HepG2 (cell line): ENCODE data around the gene NOTCH3. TPM values are rescaled to one million over a fixed set of nuclear protein-coding genes. Genes with fewer than 3 reads are reported as not detected.
A peak's percentile ranks its signal among the peaks of the same experiment; 100 is the strongest.

Source experiments
- CEBPB ChIP-seq: IDR thresholded peaks from 2 replicates; pipeline ENCODE4 v1.6.1; 2011; ENCODE audit warnings: low read depth, low read length, improper control_type of control experiment, borderline replicate concordance
- EED ChIP-seq: sonication (generic); formaldehyde crosslinking; IDR thresholded peaks from 2 replicates; pipeline ENCODE4 v1.5.0; 2020; ENCODE audit warnings: mild to moderate bottlenecking, missing genetic modification reagents
- GTF3A ChIP-seq: sonication (generic); formaldehyde crosslinking; conservative IDR thresholded peaks from 2 replicates; pipeline ENCODE4 v1.4.0; 2020; ENCODE audit warnings: mild to moderate bottlenecking, missing genetic modification reagents
- KAT7 ChIP-seq: IDR thresholded peaks from 2 replicates; pipeline ENCODE4 v1.6.1; 2018; ENCODE audit warnings: borderline replicate concordance, missing compliant biosample characterization
- KLF12 ChIP-seq: sonication (generic); formaldehyde crosslinking; IDR thresholded peaks from 2 replicates; pipeline ENCODE4 v1.4.0; 2020; ENCODE audit warnings: missing genetic modification reagents, borderline replicate concordance
- MEIS1 ChIP-seq: sonication (generic); formaldehyde crosslinking; IDR thresholded peaks from 2 replicates; pipeline ENCODE4 v1.9.0; 2021; ENCODE audit warnings: mild to moderate bottlenecking, missing genetic modification reagents, moderate library complexity, borderline replicate concordance
- MXD1 ChIP-seq: sonication (generic); formaldehyde crosslinking; IDR thresholded peaks from 2 replicates; pipeline ENCODE4 v1.4.0; 2020; ENCODE audit warnings: mild to moderate bottlenecking, missing genetic modification reagents
- PHB2 ChIP-seq: fragments of 450-650 bp; IDR thresholded peaks from 2 replicates; pipeline ENCODE4 v1.6.1; 2018; ENCODE audit not compliant: partially characterized antibody
- SMAD1 ChIP-seq: sonication (generic); formaldehyde crosslinking; IDR thresholded peaks from 2 replicates; pipeline ENCODE4 v1.4.0; 2020; ENCODE audit warnings: missing genetic modification reagents, low read depth, mild to moderate bottlenecking, borderline replicate concordance
- SOX6 ChIP-seq, 2 experiments: fragments of 450-650 bp in 1 of 2; sonication (generic) in 1 of 2; formaldehyde crosslinking in 1 of 2; IDR thresholded peaks; 2 replicates each; pipeline versions ENCODE4 v1.4.0 to v1.6.1; 2017 to 2020; ENCODE audit warnings: antibody characterized with exemption in 1 of 2, mild to moderate bottlenecking in 1 of 2, missing genetic modification reagents in 1 of 2
- ZBTB33 ChIP-seq: sonication (generic); formaldehyde crosslinking; IDR thresholded peaks from 2 replicates; pipeline ENCODE4 v1.4.0; 2020; ENCODE audit warnings: missing genetic modification reagents
- ZNF24 ChIP-seq: fragments of 450-650 bp; IDR thresholded peaks from 2 replicates; pipeline ENCODE4 v1.6.1; 2017; ENCODE audit warnings: antibody characterized with exemption, mild to moderate bottlenecking
- ZNF598 ChIP-seq: sonication (generic); formaldehyde crosslinking; IDR thresholded peaks from 2 replicates; pipeline ENCODE4 v1.5.1; 2020; ENCODE audit warnings: mild to moderate bottlenecking, missing genetic modification reagents, borderline replicate concordance
- ZNF790 ChIP-seq: sonication (generic); formaldehyde crosslinking; IDR thresholded peaks from 2 replicates; pipeline ENCODE4 v1.8.0; 2022; ENCODE audit warnings: missing genetic modification reagents, mild to moderate bottlenecking, borderline replicate concordance
- ZNF839 ChIP-seq: sonication (generic); formaldehyde crosslinking; IDR thresholded peaks from 2 replicates; pipeline ENCODE4 v1.4.0; 2020; ENCODE audit warnings: missing genetic modification reagents, mild to moderate bottlenecking, borderline replicate concordance
- polyA plus RNA-seq, 8 experiments: library from polyadenylated mRNA; depleted of rRNA in 3 of 8; stranded (reverse) in 7 of 8; unstranded in 1 of 8; fragments of >200 nt; fragmentation: Illumina TruSeq in 4 of 8; extraction: Trizol in 4 of 8; gene quantifications; 2 replicates each; pipeline versions ENCODE4 v1.2.1 to v1.2.3, GENCODE V29; 2011 to 2016; ENCODE audit warnings: low read depth in 4 of 8, missing spikeins in 1 of 8, mixed read lengths in 1 of 8; ENCODE audit not compliant: insufficient read depth in 1 of 8
- total RNA-seq, 5 experiments: library from RNA; depleted of rRNA; stranded (reverse); fragments of >200 nt; fragmentation: Illumina TruSeq; extraction: Trizol; gene quantifications; 2 replicates each; pipeline ENCODE4 v1.2.3, GENCODE V29; 2016; ENCODE audit warnings: low read depth in 1 of 5
- TF ChIP-seq, protein P1 (sequence below): sonication (generic); formaldehyde crosslinking; IDR thresholded peaks from 2 replicates; pipeline ENCODE4 v1.9.0; 2021; ENCODE audit warnings: missing genetic modification reagents, borderline replicate concordance
- TF ChIP-seq, protein P2 (sequence below): sonication (generic); formaldehyde crosslinking; IDR thresholded peaks from 2 replicates; pipeline ENCODE4 v1.4.0; 2020; ENCODE audit warnings: missing genetic modification reagents
- TF ChIP-seq, protein P3 (sequence below): sonication (generic); formaldehyde crosslinking; IDR thresholded peaks from 2 replicates; pipeline ENCODE4 v1.5.1; 2020; ENCODE audit warnings: mild to moderate bottlenecking, missing genetic modification reagents, moderate library complexity

The NOTCH3 gene
- total and polyA plus RNA-seq, 2 of the 13 experiments (the other 11 are each of a cell fraction or from before 2014, with no cell fraction given), result 0.09 to 0.28 TPM

DNA sequence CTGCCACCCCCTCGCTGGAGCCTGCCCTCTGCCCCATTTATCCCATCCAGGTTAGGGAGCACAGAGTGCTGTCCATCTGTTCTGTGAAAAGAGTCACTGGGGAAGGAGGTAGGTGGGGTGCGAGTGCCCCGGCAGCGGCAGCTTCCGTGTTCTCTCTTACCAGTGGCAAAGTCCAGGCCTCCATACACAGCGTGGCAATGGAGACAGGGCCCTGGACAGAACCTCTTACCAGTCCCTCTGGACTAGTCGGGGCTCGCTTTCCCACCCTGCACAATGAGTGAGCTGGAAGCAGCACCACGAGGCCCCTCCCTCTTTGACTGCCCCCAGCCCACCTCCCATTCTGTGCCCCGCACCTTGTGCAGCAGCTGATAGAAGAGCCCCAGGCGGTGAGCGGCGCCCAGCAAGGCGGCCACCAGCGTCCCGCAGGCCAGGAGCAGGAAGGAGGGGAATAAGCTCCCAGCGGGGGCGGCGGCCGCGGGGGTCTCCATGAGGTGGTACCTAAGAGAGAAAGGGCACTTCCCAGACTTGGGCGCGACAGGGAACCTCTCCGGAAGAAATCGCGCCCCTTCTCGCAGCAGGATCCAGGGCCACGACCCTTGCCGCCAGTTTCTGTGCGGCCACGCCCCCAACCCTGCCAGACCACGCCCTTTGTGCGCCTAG lies 76.1 kb downstream of the NOTCH3 start (continued):
- TF ChIP-seq PHB2, result no peak
- TF ChIP-seq, protein P1, sequence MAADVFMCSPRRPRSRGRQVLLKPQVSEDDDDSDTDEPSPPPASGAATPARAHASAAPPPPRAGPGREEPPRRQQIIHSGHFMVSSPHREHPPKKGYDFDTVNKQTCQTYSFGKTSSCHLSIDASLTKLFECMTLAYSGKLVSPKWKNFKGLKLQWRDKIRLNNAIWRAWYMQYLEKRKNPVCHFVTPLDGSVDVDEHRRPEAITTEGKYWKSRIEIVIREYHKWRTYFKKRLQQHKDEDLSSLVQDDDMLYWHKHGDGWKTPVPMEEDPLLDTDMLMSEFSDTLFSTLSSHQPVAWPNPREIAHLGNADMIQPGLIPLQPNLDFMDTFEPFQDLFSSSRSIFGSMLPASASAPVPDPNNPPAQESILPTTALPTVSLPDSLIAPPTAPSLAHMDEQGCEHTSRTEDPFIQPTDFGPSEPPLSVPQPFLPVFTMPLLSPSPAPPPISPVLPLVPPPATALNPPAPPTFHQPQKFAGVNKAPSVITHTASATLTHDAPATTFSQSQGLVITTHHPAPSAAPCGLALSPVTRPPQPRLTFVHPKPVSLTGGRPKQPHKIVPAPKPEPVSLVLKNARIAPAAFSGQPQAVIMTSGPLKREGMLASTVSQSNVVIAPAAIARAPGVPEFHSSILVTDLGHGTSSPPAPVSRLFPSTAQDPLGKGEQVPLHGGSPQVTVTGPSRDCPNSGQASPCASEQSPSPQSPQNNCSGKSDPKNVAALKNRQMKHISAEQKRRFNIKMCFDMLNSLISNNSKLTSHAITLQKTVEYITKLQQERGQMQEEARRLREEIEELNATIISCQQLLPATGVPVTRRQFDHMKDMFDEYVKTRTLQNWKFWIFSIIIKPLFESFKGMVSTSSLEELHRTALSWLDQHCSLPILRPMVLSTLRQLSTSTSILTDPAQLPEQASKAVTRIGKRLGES, result no peak
- TF ChIP-seq KAT7, result no peak; the same call in 1 of the 2 replicates
- no peak for TF ChIP-seq MEIS1 (CRISPR knock-in tag)
- no peak for TF ChIP-seq GTF3A (CRISPR knock-in tag)
- no peak for TF ChIP-seq CEBPB
- TF ChIP-seq, protein P2, sequence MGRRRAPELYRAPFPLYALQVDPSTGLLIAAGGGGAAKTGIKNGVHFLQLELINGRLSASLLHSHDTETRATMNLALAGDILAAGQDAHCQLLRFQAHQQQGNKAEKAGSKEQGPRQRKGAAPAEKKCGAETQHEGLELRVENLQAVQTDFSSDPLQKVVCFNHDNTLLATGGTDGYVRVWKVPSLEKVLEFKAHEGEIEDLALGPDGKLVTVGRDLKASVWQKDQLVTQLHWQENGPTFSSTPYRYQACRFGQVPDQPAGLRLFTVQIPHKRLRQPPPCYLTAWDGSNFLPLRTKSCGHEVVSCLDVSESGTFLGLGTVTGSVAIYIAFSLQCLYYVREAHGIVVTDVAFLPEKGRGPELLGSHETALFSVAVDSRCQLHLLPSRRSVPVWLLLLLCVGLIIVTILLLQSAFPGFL (CRISPR knock-in tag), result no peak
- peak; percentile 78; the same call in 1 of the 2 replicates for TF ChIP-seq ZNF790
- no peak for TF ChIP-seq SMAD1 (CRISPR knock-in tag)
- TF ChIP-seq ZNF839, result no peak
- no peak; the same call in 1 of the 2 replicates for TF ChIP-seq MXD1 (CRISPR knock-in tag)
- TF ChIP-seq EED (CRISPR knock-in tag), result peak; percentile 18; the same call in 1 of the 2 replicates
- TF ChIP-seq, protein P3, sequence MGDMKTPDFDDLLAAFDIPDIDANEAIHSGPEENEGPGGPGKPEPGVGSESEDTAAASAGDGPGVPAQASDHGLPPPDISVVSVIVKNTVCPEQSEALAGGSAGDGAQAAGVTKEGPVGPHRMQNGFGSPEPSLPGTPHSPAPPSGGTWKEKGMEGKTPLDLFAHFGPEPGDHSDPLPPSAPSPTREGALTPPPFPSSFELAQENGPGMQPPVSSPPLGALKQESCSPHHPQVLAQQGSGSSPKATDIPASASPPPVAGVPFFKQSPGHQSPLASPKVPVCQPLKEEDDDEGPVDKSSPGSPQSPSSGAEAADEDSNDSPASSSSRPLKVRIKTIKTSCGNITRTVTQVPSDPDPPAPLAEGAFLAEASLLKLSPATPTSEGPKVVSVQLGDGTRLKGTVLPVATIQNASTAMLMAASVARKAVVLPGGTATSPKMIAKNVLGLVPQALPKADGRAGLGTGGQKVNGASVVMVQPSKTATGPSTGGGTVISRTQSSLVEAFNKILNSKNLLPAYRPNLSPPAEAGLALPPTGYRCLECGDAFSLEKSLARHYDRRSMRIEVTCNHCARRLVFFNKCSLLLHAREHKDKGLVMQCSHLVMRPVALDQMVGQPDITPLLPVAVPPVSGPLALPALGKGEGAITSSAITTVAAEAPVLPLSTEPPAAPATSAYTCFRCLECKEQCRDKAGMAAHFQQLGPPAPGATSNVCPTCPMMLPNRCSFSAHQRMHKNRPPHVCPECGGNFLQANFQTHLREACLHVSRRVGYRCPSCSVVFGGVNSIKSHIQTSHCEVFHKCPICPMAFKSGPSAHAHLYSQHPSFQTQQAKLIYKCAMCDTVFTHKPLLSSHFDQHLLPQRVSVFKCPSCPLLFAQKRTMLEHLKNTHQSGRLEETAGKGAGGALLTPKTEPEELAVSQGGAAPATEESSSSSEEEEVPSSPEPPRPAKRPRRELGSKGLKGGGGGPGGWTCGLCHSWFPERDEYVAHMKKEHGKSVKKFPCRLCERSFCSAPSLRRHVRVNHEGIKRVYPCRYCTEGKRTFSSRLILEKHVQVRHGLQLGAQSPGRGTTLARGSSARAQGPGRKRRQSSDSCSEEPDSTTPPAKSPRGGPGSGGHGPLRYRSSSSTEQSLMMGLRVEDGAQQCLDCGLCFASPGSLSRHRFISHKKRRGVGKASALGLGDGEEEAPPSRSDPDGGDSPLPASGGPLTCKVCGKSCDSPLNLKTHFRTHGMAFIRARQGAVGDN, result no peak
- peak; percentile 41; the same call in 1 of the 2 replicates for TF ChIP-seq KLF12 (CRISPR knock-in tag)
- no peak for TF ChIP-seq ZNF598 (CRISPR knock-in tag)
- TF ChIP-seq ZBTB33 (CRISPR knock-in tag), result no peak
- TF ChIP-seq ZNF24, result no peak
- no peak for TF ChIP-seq SOX6 (IDR thresholded peaks at IDR 0.05)
- no peak for TF ChIP-seq SOX6 (CRISPR knock-in tag; IDR thresholded peaks at IDR 0.05)
